ENCODE measurements around the gene LRRC7. TPM values are rescaled to one million over a fixed set of nuclear protein-coding genes. Genes with fewer than 3 reads are reported as not detected.

The LRRC7 gene
- total RNA-seq, 1 donor from 2014 or later: not detected

GRCh38 chr1:69787151-69787550 lies 219.4 kb downstream of the LRRC7 start:
- DNase-seq (ENCODE audit: low spot score): no peak
- H3K27me3 Mint-ChIP-seq (ENCODE audit: unreplicated experiment): peaks cover 1% of the 10 kb centered on the region
- no peak overlapping the region for H3K27ac Mint-ChIP-seq (ENCODE audit: unreplicated experiment)
- H3K9me3 Mint-ChIP-seq (ENCODE audit: unreplicated experiment): no peaks in the 10 kb centered on the region
- TF ChIP-seq CTCF (IDR thresholded peaks at IDR 0.05; ENCODE audit: unreplicated experiment): no peak
- H3K4me3 Mint-ChIP-seq (ENCODE audit: unreplicated experiment): no peak overlapping the region
- H3K36me3 Mint-ChIP-seq (ENCODE audit: low read depth, unreplicated experiment): no peaks in the 10 kb centered on the region
- H3K4me1 Mint-ChIP-seq (ENCODE audit: unreplicated experiment): no peaks in the 10 kb centered on the region

GRCh38 chr1:69791311-69791710 lies 223.6 kb downstream of the LRRC7 start:
- no peak for TF ChIP-seq CTCF (IDR thresholded peaks at IDR 0.05; ENCODE audit: unreplicated experiment)
- Mint-ChIP-seq H3K36me3 (ENCODE audit: low read depth, unreplicated experiment) (no peaks in the 10 kb centered on the region), H3K4me1 (ENCODE audit: unreplicated experiment) (no peaks in the 10 kb centered on the region), H3K4me3 (ENCODE audit: unreplicated experiment) (no peak overlapping the region), H3K27me3 (ENCODE audit: unreplicated experiment) (peaks cover 1% of the 10 kb centered on the region), H3K9me3 (ENCODE audit: unreplicated experiment) (no peaks in the 10 kb centered on the region), H3K27ac (ENCODE audit: unreplicated experiment) (no peak overlapping the region)
- no peak for DNase-seq (ENCODE audit: low spot score)

GRCh38 chr1:69794831-69795230 lies 227.1 kb downstream of the LRRC7 start:
- DNase-seq (ENCODE audit: low spot score): no peak
- no peak for TF ChIP-seq CTCF (IDR thresholded peaks at IDR 0.05; ENCODE audit: unreplicated experiment)
- no peaks in the 10 kb centered on the region for H3K27me3 Mint-ChIP-seq (ENCODE audit: unreplicated experiment)
- H3K27ac Mint-ChIP-seq (ENCODE audit: unreplicated experiment): no peak overlapping the region
- H3K9me3 Mint-ChIP-seq (ENCODE audit: unreplicated experiment): no peaks in the 10 kb centered on the region
- no peaks in the 10 kb centered on the region for H3K4me1 Mint-ChIP-seq (ENCODE audit: unreplicated experiment)
- no peak overlapping the region for H3K4me3 Mint-ChIP-seq (ENCODE audit: unreplicated experiment)
- H3K36me3 Mint-ChIP-seq (ENCODE audit: low read depth, unreplicated experiment): no peaks in the 10 kb centered on the region

- no peaks in the 10 kb centered on the region for H3K27me3 Mint-ChIP-seq (ENCODE audit: unreplicated experiment)
- TF ChIP-seq CTCF (IDR thresholded peaks at IDR 0.05; ENCODE audit: unreplicated experiment): no peak
- H3K36me3 Mint-ChIP-seq (ENCODE audit: low read depth, unreplicated experiment): no peaks in the 10 kb centered on the region
- no peak overlapping the region for H3K4me3 Mint-ChIP-seq (ENCODE audit: unreplicated experiment)
- H3K9me3 Mint-ChIP-seq (ENCODE audit: unreplicated experiment): no peaks in the 10 kb centered on the region
- no peak overlapping the region for H3K27ac Mint-ChIP-seq (ENCODE audit: unreplicated experiment)
- H3K4me1 Mint-ChIP-seq (ENCODE audit: unreplicated experiment): peaks cover 3% of the 10 kb centered on the region
- DNase-seq (ENCODE audit: low spot score): no peak
These were observed 247.2 kb downstream of the LRRC7 start for GRCh38 chr1:69814926-69815325.

- no peak for TF ChIP-seq CTCF (IDR thresholded peaks at IDR 0.05; ENCODE audit: unreplicated experiment)
- Mint-ChIP-seq H3K36me3 (ENCODE audit: low read depth, unreplicated experiment) (no peaks in the 10 kb centered on the region), H3K27ac (ENCODE audit: unreplicated experiment) (no peak overlapping the region), H3K9me3 (ENCODE audit: unreplicated experiment) (no peaks in the 10 kb centered on the region), H3K4me3 (ENCODE audit: unreplicated experiment) (no peak overlapping the region), H3K27me3 (ENCODE audit: unreplicated experiment) (no peaks in the 10 kb centered on the region), H3K4me1 (ENCODE audit: unreplicated experiment) (no peaks in the 10 kb centered on the region)
- DNase-seq (ENCODE audit: low spot score): no peak
These were observed 257.2 kb downstream of the LRRC7 start for GRCh38 chr1:69824932-69825331.

All from endothelial cell (in vitro differentiated cells).